ENCODE data around the gene DPAGT1. TPM values are rescaled to one million over a fixed set of nuclear protein-coding genes. Genes with fewer than 3 reads are reported as not detected.

The DPAGT1 gene
- total RNA-seq, 1 experiment from 2014 or later = 45.1 TPM

GRCh38 chr11:119147604-119148333 is 46.1 kb upstream of the DPAGT1 start:
- no peak overlapping the region for H3K9ac ChIP-seq (ENCODE audit: low read length)
- ATAC-seq = no peak
- no peaks in the 10 kb centered on the region for H3K9me3 ChIP-seq (ENCODE audit: control insufficient read depth in 1 of 2, insufficient read depth in 1 of 2, low read depth in 1 of 2, low read length in 2 of 2)
- no peak overlapping the region for H2AFZ ChIP-seq (ENCODE audit: low read depth, low read length, poor library complexity, severe bottlenecking)
- no peaks in the 10 kb centered on the region for H3K9me2 ChIP-seq (ENCODE audit: insufficient read depth)
- H3K79me2 ChIP-seq (ENCODE audit: insufficient read depth, low read length) = no peaks in the 10 kb centered on the region
- BruUV-seq (replicated peaks) = no TSS peak
- intact Hi-C loops (cut with micrococcal nuclease) = loop anchor here (5.0 kb wide), 1 partner anchor 325 kb away; no protein-coding TSS in a partner anchor
- POLR2A ChIA-PET = no interaction called here
- H3K4me1 ChIP-seq (ENCODE audit: control insufficient read depth in 1 of 2, insufficient read depth in 2 of 2, low read length in 2 of 2) = peaks cover 8 to 35% of the 10 kb centered on the region in 2 experiments; a peak in 3 of 4 replicates
- no peak overlapping the region for H3K27ac ChIP-seq (ENCODE audit: low read depth, low read length)
- no peak overlapping the region for H3K4me2 ChIP-seq (ENCODE audit: low read length)
- TF ChIP-seq SRF (IDR thresholded peaks at IDR 0.05; ENCODE audit: low read depth) = no peak
- no peaks in the 10 kb centered on the region for H3K36me3 ChIP-seq (ENCODE audit: control insufficient read depth in 1 of 2, insufficient read depth in 2 of 2, low read length in 2 of 2)
- no peaks in the 10 kb centered on the region for H4K20me1 ChIP-seq (ENCODE audit: insufficient read depth)
- no peak for DNase-seq (ENCODE audit: low read depth, low spot score)
- H3K4me3 ChIP-seq (replicated peaks in 1 of 2; ENCODE audit: low read depth in 1 of 2, low read length in 2 of 2) = no peak overlapping the region
- no peaks in the 10 kb centered on the region for H3K27me3 ChIP-seq (ENCODE audit: insufficient read depth, low read length)
- CTCF ChIA-PET = interaction anchor here (0.7 kb wide), 1 partner anchor 8 kb away, joined by 3 read pairs; no protein-coding TSS in a partner anchor
- RAD21 ChIA-PET (ENCODE audit: low non-redundant PET in 1 of 2, low total read pairs in 2 of 2, uncharacterized antibody in 2 of 2, unreplicated experiment in 2 of 2) = no interaction called here

- Histone ChIP-seq H3K9ac (ENCODE audit: low read length) (no peak overlapping the region), H4K20me1 (ENCODE audit: insufficient read depth) (no peaks in the 10 kb centered on the region), H3K9me2 (ENCODE audit: insufficient read depth) (no peaks in the 10 kb centered on the region), H3K4me3 (replicated peaks in 1 of 2; ENCODE audit: low read depth in 1 of 2, low read length in 2 of 2) (no peak overlapping the region), H3K27me3 (ENCODE audit: insufficient read depth, low read length) (no peaks in the 10 kb centered on the region), H3K27ac (ENCODE audit: low read depth, low read length) (no peak overlapping the region), H3K36me3 (ENCODE audit: control insufficient read depth in 1 of 2, insufficient read depth in 2 of 2, low read length in 2 of 2) (no peaks in the 10 kb centered on the region), H3K9me3 (ENCODE audit: control insufficient read depth in 1 of 2, insufficient read depth in 1 of 2, low read depth in 1 of 2, low read length in 2 of 2) (no peaks in the 10 kb centered on the region), H3K79me2 (ENCODE audit: insufficient read depth, low read length) (no peaks in the 10 kb centered on the region), H3K4me2 (ENCODE audit: low read length) (peak overlapping the region; percentile 70), H2AFZ (ENCODE audit: low read depth, low read length, poor library complexity, severe bottlenecking) (peak overlapping the region; percentile 94), H3K4me1 (ENCODE audit: control insufficient read depth in 1 of 2, insufficient read depth in 2 of 2, low read length in 2 of 2) (peaks cover 8 to 35% of the 10 kb centered on the region in 2 experiments; a peak in 3 of 4 replicates)
- no peak for ATAC-seq
- BruUV-seq (replicated peaks) = no TSS peak
- DNase-seq (ENCODE audit: low read depth, low spot score) = no peak
- intact Hi-C loops (cut with micrococcal nuclease) = loop anchor here (2.0 to 5.0 kb wide), 2 partner anchors 51 to 327 kb away; no protein-coding TSS in a partner anchor
- POLR2A ChIA-PET = interaction anchor here (0.5 to 1.5 kb wide), 6 partner anchors 10 to 193 kb away, joined by 3 to 7 read pairs (median 4); no protein-coding TSS in a partner anchor
- RAD21 ChIA-PET (ENCODE audit: low non-redundant PET in 1 of 2, low total read pairs in 2 of 2, uncharacterized antibody in 2 of 2, unreplicated experiment in 2 of 2) = no interaction called here
- CTCF ChIA-PET = interaction anchor here (1.1 to 2.5 kb wide), 7 partner anchors 10 to 192 kb away, joined by 4 to 15 read pairs (median 4); partner anchors contain the start of gene DPAGT1
- TF ChIP-seq MAX (IDR thresholded peaks at IDR 0.05) (no peak), ATF3 (IDR thresholded peaks at IDR 0.05) (no peak), POLR2A (IDR thresholded peaks at IDR 0.05; ENCODE audit: borderline replicate concordance, extremely low read depth, insufficient read depth, insufficient read length) (no peak), REST (IDR thresholded peaks at IDR 0.05; ENCODE audit: low read depth) (no peak), FOSL1 (IDR thresholded peaks at IDR 0.05; ENCODE audit: low read depth) (no peak), TCF7L2 (IDR thresholded peaks at IDR 0.05; ENCODE audit: borderline replicate concordance, extremely low read depth, insufficient read depth, insufficient read length) (no peak), EZH2 (IDR thresholded peaks at IDR 0.05) (no peak), RAD21 (IDR thresholded peaks at IDR 0.05; ENCODE audit: low read depth) (no peak), ZBTB33 (IDR thresholded peaks at IDR 0.05; ENCODE audit: extremely low read depth, insufficient replicate concordance, low read length) (no peak), SRF (IDR thresholded peaks at IDR 0.05; ENCODE audit: low read depth) (no peak)
These were observed 43.9 kb upstream of the DPAGT1 start for GRCh38 chr11:119145551-119145950.
